Measurements from ENCODE around the gene REEP5.
"Not testable (repeated sequence)": the region's sequence is repeated elsewhere in the genome, so short reads cannot be mapped to it uniquely, and the experiment has no call there.

Gene REEP5

DNA sequence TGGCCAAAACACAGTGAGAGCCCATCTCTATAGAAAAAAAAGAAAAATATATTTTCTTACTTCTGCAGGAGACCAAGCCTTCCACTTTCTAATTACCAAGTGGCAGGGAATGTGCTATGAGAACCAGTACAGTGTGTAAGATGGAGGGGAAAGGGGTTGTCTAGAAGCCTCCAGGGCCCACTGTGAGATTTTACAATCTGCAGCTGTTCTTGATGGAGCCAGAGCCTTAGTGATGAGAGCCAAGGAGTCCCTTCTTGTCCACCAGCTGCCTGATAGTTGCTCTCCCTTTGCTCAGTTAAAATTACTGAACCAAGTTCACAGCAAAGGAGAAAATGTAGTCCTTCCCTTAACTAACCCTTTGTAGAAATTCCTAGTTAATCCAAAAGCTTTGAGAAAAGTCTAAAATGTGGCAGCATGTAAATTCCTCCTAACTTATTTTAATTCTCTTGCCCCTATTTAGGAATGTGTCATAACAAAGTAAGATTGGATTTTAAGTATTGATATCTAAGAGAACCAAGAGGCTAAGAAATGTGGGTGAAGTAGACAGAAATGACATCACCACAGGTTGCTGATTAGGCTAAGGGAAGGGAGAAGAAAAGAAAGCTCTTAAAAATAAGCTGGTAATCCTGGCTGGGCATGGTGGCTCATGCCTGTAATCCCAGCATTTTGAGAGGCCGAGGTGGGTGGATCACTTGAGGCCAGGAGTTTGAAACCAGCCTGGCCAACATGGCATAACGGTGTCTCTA is 41.6 kb downstream of the REEP5 start:
- no peak for DNase-seq

DNA sequence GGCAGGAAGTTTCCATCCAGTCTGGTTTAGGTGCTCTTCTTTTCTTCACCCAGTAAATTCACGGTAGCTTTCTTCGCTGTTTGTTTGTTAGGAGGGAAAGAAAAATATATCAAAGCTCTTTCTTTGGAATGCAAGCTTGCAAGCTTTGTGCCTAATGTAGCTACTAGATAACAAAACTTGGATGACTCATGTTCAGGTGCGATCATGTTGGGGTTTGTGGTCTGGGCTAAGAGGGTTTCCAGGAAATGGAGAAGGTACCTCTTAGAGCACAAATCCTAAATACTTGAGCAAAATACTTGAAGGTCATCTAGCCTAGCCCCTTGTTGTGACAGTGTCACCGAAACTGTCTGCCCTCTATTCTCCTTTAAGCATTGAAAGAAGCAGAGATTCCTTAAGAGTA is 43.3 kb downstream of the REEP5 start:
- peak; percentile 5 to 50 for DNase-seq

DNA sequence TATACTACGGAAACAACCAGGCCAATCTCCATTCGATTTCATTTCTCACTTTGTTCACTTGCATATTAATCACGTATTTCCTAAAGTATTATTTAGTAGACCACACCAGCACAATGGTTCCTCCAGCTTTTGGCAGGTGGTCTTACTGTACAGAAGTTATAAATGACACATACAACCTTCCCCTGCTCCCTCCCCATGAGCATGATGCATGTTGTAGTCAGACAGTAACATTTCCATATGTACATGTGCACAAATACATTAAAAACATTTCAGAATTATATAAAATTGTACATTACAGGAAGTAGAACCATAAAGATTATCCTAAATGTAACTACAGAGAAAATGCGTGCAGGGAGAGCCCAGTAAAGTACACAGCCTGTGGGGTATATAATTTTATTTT is 43.9 kb downstream of the REEP5 start:
- DNase-seq: no peak

DNA sequence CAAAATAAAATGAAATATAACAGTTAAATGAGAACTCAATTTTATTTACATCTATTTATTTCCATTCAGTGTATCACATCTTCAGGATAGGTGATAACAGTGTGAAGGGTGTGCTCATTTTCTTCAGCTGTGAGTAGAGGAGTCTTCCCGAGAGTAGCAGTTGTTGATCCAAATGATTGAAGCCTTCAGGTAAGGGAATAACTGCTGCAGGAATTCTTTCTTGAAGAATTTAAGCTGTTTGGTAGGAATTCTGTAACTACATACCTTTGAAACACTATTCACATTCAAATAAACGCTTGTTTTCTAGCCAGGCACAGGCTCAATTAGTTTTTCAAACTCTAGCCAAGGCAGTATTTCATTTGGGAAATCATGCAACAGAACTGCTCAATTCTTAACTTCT is 45.7 kb downstream of the REEP5 start:
- DNase-seq: no peak

DNA sequence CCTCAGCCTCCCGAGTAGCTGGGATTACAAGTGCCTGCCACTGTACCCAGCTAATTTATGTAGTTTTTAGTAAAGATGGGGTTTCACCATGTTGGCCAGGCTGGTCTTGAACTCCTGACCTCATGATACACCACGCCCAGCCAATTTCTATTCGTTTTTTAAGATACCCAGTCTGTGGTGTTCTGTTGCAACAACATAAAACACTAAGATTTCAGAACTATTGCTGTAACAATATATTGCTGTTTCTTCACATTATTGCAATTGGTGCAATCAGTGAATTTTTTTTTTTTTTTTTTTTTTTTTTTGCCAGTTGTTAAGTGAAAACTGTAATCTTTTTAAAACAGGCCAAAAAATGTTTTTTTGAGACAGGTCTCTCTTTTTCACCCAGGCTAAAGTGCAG is 51.1 kb downstream of the REEP5 start:
- DNase-seq: no peak

DNA sequence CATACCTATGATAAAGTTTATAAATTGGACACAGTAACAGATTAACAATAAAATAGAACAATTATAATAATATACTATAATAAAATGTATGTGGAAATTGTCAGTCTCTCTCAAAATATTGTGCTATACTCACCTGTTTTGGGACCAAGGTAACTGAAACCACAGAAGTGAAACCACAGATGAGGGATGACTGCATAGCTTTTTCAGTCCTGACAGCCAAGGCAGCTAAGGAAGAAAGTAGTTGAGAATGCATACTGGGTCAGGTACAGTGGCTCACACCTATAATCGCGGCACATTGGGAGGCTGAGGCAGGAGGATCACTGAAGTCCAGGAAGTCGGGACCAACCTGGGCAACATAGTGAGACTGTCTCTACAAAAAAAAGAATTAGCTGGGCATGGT is 52.1 kb downstream of the REEP5 start:
- DNase-seq: peak in 1 of 2 donors; percentile 30

DNA sequence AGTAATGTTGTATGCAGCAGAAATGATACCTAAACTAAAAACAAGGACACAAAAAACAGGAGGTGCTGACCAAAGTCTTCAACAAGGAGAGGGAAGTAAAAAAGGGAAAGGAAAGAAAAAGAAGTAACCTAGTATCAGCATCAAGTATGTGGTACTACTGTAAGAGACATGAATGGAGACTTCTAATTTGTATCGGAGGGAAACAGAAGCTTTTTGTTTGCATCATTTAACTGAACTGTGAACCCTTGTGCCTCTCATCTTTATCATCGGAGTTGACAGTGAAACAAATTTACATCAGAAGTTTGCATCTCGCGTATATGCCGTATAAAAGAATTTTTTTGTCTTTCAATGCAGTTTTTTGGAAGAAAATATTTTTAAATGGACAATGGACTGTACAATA is 54.6 kb downstream of the REEP5 start:
- DNase-seq: no peak

DNA sequence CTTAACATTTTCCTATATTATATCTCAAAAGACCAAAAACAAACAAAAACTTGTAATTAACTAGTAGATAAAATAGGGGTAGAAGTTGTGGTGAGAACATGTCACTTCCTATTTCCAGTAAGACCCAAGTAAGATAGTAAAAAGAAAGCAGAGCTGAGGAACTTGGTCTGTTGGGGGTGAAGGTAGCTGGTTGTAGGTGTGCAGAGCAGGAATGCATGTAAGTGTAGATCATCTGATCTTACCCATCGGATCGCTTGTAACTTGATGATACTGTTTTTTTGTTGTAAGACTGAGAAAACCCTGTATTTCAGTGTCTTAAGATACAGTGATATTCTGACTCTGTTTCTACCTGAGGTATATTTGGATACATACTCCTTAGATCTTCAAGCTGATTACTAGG is 55.3 kb downstream of the REEP5 start:
- DNase-seq: no peak

DNA sequence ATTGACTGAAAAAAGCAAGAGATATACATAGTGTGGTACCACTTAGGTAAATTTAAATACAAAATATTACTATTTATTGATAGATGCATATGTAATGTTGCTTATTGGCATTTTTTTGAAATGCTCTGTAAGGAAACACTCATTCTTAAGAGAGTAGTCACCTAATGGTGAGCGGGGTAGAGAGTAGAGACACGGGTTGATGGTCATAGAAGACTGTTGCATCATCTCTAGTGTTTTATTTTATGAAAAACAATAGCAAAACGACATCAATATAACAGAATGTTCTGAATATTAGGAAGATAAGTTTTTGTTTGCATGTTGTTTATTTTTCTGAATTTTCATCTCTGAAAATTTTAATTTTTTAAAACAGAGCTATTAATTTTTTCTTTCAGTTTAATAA is 56.9 kb downstream of the REEP5 start:
- no peak for DNase-seq

DNA sequence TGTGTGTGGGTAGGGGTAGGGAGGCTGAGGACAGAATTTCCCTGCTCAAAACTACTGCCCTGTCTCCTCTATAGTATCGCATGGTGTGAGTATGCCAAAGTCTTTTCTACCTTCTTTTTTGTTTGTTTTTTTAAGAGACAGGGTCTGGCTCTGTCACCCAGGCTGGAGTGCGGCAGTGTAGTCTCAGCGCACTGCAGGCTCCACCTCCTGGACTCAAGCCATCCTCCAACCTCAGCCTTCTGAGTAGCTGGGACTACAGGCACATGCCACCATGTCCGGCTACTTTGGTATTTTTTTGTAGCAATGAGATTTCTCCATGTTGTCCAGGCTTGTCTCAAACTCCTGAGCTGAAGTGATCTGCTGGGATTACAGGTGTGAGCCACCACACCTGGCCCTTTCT is 58.5 kb downstream of the REEP5 start:
- DNase-seq: no peak

DNA sequence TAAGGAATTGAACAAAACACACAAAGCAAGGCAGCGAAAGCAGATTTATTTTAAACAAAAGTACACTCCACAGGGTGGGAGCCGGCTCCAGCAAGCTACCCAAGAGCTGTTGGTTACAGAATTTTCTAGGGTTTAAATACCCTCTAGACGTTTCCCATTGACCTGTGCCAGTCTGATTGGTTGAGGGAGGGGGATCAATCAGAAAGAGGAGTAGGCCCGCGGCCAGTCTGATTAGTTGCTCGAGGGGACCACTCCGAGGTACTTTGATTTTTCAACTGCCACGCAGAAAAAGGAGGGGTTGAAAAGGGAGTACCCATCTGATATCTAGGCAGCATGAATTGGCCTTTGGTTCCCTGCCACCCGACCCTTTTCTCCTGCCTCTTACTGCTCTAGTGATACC is 59.9 kb downstream of the REEP5 start:
- no peak for DNase-seq

DNA sequence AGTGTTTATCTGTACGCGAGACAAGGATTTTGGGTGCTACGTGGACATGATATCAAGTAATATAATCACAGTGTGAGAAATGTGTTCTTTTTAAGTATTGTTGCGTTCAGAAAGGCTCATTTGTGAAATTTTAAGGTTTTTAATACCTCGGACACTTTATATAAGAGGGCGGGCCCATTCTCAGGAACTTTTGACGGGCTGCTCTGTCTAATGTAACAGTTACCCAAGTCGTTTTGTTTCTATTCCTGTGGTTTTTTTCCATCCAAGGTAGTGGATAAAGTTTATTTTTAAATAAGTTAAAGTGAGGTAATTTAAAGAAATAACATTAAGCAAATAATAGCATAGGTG is 60.4 kb downstream of the REEP5 start:
- no peak for DNase-seq

DNA sequence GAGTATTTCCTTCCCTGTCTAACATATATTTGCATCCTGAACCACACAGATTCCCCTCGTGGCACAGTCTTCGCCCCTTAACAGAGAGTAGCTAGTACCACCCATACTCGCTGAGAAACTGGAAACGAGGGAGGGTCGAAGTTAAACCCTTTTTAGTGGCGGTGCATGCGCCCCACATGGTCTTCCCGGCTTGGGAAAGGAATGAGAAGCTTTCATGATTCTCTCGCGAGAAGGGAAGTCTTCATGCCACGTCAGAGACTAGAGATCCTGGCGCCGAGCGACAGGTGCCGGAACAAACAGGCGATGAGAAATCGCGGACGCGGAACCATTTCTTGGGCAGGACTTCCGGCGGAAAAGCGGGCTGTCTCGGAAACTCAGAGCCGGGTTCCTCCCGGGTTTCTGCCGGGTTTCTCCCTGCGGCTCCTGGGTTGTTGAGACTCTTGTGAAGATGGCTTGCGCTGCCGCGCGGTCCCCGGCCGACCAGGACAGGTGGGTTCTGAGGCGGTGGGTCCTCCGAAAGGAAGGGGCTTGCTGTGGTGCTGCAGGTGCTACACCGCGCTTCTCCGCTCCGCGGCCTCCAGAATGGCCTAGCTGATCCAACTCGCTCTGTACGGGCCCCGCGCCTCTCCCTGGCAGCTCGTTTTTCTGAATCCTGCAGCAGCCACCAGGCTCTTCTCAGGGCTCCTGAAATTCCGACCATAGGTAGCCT is 60.9 kb downstream of the REEP5 start, which contains the start of gene SRP19:
SRP19 (plus strand) TSS at position 359 of the 709 bp plus-strand sequence; CDS start at position 449, 90 bp downstream.
- peak; percentile 92 to 93 for DNase-seq

DNA sequence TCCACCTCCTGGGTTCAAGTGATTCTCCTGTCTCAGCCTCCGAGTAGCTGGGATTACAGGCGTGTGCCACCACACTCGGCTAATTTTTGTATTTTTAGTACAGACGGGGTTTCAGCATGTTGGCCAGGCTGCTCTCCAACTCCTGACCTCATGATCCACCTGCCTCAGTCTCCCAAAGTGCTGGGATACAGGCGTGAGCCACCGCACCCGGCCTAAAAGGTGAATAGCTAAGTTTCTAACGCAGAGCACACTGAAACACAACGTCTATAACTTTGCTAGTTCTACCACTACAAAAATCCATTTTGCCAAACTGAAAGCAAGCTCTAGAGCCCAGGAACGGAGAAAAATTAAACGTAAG is 61.5 kb downstream of the REEP5 start:
- not testable (repeated sequence) for DNase-seq

DNA sequence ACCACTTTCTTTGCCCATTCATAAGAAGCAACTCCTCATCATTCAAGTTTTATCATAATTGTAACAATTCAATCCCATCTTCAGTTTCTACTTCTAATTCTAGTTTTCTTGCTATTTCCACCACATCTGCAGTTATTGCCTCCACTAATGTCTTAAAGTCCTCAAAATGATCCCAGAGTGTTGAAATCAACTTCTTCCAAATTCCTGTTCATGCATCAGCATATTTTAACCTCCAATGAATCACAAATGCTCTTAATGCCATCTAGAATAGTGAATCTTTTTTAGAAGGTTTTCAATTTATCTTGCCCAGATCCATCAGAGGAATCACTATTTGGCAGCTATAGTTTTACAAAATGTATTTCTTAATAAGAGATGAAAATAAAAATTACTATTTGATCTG is 64.2 kb downstream of the REEP5 start:
- DNase-seq: no peak

DNA sequence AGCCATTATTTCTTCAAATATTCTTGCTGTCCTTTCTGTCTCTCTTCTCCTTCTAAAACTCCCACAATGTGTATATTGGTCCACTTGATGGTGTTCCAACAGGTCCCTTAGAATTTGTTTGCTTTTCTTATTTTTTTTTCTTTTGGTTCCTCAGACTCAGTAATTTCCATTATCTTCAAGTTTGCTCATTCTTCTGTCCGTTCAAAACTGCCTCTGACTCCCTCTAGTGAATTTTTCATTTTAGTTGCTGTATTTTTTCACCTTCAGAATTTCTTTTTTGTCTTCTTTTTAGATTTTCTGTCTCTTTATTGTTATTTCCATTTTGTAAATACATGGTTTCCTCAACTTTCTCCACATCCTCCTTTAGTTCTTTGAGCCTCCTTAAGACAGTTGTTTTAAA is 67.4 kb downstream of the REEP5 start:
- no peak for DNase-seq

DNA sequence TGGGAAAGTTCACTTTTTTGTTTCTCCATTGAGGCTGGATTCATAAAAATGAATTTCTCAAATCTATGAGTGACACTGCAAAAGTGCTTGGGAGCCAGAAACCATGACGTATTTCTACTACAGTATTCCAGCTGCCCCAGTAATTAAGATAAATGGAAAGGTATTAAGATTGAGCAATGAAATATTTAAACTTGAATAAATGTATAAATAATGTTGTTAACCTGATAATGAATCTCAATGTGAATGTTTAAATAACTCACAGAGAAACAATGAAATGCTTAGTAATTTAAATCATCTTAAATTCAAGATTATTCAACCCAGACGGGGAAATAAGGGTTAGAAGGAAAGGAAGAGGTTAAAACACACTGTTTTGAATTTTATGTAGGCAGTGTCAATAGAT is 72.1 kb downstream of the REEP5 start:
- DNase-seq: no peak

DNA sequence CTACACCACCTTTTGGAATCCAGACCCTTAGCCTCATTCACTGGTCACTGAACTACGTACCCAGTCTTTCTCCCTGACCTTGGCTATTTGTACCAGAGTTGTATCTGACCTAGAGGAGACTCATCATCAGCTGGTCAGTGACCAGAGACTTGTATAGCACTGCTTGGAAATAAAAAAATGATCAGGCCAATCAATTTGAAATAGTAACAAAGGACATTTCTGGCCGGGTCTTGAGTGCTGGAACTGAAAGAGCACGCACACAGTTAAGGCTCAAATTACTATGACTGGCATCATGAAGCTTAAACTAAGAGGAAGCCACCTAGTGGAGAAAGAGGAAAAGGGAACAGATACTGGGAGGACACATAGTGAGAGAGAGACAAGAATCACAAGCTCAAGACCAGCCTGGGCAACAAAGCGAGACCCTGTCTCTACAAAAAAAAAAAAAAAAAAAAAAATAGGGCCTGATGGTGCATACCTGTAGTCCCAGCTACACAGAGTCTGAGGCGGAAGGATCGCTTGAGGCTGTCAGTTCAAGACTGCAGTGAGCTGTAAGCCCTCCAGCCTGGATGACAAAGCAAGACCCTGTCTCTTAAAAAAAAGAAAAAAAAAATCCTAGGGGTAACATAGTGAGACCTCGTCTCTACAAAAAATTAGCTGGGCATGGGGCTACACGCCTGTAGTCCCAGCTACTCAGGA is 73.8 kb downstream of the REEP5 start:
- DNase-seq: peak in 1 of 2 donors; percentile 60

DNA sequence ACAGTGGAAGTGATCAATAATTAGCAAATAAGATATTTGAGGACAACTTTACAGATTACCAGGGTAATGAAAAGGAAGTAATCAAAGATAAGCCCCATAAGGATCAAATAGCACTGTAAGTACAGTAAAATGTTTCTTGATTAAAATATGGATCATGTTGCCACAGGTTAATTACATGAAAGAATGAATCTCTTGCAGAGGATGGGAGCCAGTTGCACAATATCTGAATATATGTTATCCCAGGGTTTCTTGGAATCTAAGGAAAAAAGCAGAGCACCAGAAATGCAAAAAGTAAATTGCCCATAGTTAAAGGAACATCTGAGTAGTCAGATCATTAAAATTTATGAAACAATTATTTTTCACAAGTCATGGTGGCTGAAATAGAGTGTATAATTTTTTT is 74.7 kb downstream of the REEP5 start:
- DNase-seq: no peak

DNA sequence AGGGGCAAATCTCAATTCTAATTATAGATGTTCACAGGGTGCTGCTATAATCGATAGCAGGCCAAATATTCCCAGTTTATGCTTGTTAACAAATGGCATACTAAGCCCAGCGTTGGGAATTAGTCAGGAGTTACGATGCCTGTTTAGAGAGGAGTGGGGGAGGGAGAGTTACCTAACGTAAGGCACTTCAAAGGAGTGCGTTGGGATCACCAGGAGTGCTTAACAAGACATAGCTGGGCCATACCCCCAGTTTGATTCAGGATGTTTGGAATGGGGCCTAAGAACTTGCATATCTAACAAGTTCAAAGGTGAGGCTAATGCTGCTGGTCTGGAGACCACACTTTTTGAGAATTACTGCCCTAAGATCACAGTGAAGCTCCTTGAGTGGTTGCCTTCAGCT is 75.5 kb downstream of the REEP5 start:
- DNase-seq: no peak

DNA sequence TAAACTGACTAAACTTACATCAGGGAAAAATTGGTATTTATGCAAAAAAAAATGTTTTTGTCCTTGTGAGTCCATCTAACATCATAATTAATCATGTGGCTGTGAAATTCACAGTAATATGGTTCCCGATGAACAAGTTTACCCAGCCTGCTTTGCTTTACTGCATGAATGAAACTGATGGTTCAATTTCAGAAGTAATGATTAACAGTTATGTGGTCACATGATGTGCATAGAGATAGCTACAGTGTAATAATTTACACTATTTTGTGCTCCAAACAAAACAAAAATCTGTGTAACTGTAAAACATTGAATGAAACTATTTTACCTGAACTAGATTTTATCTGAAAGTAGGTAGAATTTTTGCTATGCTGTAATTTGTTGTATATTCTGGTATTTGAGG is 77.5 kb downstream of the REEP5 start:
- no peak for DNase-seq

DNA sequence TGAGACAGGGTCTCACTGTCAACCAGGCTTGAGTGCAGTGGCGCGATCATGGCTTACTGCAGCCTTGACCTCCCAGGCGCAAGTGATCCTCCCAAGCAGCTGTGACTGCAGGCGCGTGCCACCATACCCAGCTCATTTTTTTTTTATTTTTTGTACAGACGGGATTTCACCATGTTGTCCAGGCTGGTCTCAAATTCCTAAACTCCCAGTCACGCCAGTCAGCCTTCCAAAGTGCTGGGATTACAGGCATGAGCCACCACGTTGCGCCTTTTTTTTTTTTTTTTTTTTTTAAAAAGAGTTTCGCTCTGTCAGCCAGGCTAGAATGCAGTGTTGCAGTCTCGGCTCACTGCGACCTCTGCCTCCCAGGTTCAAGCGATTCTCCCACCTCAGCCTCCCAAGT is 88.1 kb downstream of the REEP5 start:
- DNase-seq: no peak

DNA sequence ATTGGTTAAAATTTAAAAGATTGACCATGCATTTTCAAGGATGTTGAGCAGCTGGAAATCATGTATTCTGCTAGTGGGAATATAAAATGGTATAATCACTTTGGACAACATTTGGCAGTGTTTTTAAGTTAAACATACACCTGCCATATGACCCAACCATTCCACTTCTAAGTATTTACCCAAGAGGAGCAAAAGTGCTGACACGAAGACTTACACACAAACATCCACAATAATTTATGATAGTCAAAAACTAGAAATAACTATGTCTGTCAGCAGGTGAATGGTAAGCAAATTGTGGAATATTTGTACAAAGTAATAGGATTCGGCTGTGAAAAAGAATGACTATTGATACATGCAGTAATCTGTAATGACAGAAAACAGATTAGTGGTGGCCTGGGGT is 91.6 kb downstream of the REEP5 start:
- DNase-seq: no peak

Measured in CD4-positive, alpha-beta T cell treated with Interleukin-1 beta for 1 hour (primary cell).